HPDE6-E6E7 (cell line): Measurements from ENCODE around the gene FNDC11.
"Not testable (repeated sequence)": the region's sequence is repeated elsewhere in the genome, so short reads cannot be mapped to it uniquely, and the experiment has no call there.

Experiments
- DNase-seq: peaks from one replicate; pipeline ENCODE4 v3.0.0; 2011; ENCODE audit warnings: missing footprints; ENCODE audit errors: extremely low spot score

Gene FNDC11

GRCh38 chr20:63553251-63553932, 567 bp upstream of the FNDC11 start:
- DNase-seq, result peak; percentile 88

- DNase-seq, result no peak
Observed at GRCh38 chr20:63554361-63555278, 661 bp downstream of the FNDC11 start.

GRCh38 chr20:63555661-63556381, 1.9 kb downstream of the FNDC11 start:
- DNase-seq, result no peak

GRCh38 chr20:63556873-63557478, 3.0 kb downstream of the FNDC11 start:
- no peak for DNase-seq

GRCh38 chr20:63557481-63557891, 3.5 kb downstream of the FNDC11 start:
- DNase-seq, result no peak

- no peak for DNase-seq
Observed at GRCh38 chr20:63558804-63559484, 5.0 kb downstream of the FNDC11 start.

GRCh38 chr20:63559485-63560332, 5.8 kb downstream of the FNDC11 start:
- DNase-seq, result not testable (repeated sequence)

GRCh38 chr20:63560333-63560805, 6.4 kb downstream of the FNDC11 start:
- no peak for DNase-seq

- no peak for DNase-seq
Observed at GRCh38 chr20:63560856-63561609, 7.1 kb downstream of the FNDC11 start.

- no peak for DNase-seq
Observed at GRCh38 chr20:63561624-63562396, 7.9 kb downstream of the FNDC11 start.

- DNase-seq, result no peak
Observed at GRCh38 chr20:63562461-63563224, 8.7 kb downstream of the FNDC11 start.

- DNase-seq, result no peak
Observed at GRCh38 chr20:63563225-63563935, 9.4 kb downstream of the FNDC11 start.

GRCh38 chr20:63564036-63564810, 10.3 kb downstream of the FNDC11 start:
- DNase-seq, result no peak

GRCh38 chr20:63565021-63565698, 11.2 kb downstream of the FNDC11 start:
- no peak for DNase-seq

GRCh38 chr20:63565699-63566335, 11.9 kb downstream of the FNDC11 start:
- DNase-seq, result no peak
